HG03045 (cell line): ENCODE results near the gene EGFLAM.

ENCODE experiments used
- ATAC-seq: cut with Tn5 transposase; IDR thresholded peaks from one replicate; pipeline ENCODE4 v1.9.1; 2021; ENCODE audit warnings: mild to moderate bottlenecking, moderate library complexity; ENCODE audit not compliant: unreplicated experiment

Gene EGFLAM

DNA sequence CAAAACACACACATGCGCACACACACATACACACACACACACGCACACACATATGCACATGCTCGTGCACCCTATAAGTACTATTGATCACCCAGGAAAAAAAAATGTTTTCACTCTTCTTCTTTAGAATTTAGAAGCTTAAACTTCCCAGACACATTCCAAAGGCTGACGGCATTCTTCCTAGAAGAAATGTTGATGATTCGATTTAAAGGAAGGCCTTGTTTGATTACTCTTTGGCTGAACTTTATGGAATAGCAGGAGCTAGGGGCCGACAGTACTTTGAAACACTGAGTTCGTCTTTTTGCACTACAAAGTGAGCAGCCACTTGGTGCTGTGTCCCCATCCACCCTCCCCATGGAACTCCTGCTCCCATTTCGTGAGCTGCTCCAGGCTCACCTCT, 113.2 kb downstream of the EGFLAM start:
- ATAC-seq: no peak

GRCh38 chr5:38373743-38374142, 115.4 kb downstream of the EGFLAM start:
- no peak for ATAC-seq

DNA sequence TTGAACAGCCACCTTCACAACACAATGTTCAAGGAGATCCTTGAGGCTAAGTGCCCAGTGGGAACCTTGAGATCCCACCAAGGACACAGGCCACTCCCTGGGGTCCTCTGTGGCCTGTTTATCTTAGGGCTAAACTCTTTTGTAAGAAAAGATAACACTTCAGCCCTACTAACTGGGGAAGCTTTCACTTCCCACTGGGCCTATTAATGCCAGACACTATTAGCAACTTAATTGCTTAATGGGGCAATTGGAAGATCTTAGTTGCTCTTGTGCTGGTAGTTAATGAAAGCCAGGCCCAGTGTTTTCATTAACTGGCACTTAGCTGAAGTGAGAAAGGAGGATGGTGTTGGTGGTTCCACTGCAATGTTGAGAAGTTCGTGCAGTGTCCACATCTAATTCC, 117.1 kb downstream of the EGFLAM start:
- ATAC-seq: no peak

DNA sequence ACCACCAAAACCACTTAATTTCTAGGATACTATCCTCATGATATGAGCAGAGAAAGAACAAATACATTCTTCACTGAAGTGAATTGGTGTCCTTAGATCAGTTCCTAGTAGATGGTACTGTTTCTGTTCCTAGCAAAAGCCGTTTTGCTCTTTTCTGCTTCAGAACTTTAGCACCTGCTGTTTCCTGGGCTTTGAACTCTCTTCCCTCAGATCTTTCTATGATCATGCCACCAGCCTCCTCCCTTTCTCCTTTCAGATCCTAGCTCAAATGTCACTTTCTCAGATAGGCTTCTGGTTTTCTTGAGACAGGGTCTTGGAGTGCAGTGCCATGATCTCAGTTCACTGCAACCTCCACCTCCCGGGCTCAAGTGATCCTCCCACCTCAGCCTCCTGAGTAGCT, 118.0 kb downstream of the EGFLAM start:
- ATAC-seq: no peak

DNA sequence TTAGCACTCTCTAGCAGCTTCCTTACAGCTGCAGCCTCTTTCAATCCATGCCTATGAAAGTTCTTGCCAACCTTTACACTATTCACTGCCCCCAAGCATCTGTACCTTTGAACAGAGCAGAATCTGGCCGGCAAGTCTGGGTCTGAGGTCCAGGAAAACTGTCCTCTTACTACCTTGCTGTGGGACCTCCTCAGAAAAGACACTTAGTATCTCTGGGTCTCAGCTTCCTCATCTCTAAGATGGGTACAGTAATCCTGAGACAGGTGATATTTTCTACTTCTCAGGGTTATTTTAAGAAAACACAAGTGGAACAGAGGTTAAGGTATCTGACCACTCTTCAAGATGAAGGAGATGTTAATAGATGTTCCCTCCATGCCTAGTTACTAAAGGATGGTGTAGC, 120.2 kb downstream of the EGFLAM start:
- ATAC-seq: no peak

DNA sequence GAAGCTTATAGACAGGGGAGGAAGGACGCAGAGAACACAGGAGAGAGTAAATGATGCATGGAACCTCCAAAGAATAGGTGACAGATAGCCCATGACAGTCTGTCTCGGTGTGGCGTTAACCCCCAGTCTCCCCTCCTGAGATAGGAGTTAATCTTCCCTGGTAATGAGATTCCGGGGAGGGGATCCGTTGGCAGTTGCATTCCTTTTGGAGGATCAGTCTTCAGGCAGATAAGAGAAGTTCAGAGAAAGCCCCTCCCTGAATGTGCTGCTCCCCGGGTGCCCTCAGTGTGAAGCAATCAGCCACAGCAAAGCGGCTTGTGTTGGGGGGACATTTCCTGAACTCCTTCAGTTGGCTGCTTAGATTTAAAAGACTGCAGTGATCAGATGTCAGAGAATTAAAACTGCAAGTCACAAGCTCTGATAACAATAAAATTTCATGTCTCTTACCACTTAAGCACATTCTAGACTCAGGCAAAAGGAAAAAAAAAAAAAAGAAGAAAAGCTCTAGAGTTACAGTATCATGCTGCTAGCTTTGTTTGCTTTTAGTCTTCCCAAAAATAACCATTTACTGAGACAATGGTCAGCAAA, 121.1 kb downstream of the EGFLAM start:
- ATAC-seq: no peak

DNA sequence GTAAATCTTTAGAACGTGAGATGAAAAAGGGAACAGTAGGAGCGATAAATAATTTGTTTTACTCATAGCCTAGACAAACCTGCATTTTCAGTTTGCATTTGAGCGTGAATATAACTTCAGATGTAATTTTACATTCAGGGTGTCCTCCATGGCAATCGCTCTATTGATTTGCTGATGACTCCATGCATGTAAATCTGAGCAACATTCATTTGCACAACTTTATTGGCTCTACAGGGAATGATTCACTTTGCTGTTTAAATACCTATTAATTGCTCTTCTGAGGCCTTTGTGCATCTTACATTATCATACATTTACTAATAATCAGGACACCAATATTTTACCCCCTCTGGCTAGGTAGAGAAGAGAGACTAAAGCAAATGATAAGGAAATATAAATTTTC, 122.2 kb downstream of the EGFLAM start:
- ATAC-seq: no peak

GRCh38 chr5:38381361-38381760, 123.0 kb downstream of the EGFLAM start:
- ATAC-seq: no peak

DNA sequence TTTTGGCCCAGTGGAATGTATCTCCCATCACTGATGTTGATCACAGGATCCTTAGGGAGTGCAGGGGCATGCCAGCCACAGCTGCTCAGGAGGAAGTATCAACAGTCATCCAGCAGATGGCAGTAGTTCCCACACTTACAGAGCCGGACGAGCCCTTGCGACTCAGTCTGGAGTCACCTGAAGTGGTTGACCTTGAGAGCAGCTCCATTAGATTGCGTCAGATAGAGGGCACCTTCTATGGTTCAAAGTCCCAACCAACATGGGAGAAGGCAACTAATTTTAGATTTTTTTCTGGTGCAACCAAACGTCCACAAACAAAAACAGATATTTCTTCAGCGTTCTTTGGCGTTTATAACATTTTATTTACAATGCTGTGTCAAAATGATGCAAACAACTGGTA, 124.5 kb downstream of the EGFLAM start:
- peak; percentile 83 for ATAC-seq

- no peak for ATAC-seq
Measured at GRCh38 chr5:38383701-38384100, 125.3 kb downstream of the EGFLAM start.

- no peak for ATAC-seq
Measured at GRCh38 chr5:38384396-38384795, 126.0 kb downstream of the EGFLAM start.

- no peak for ATAC-seq
Measured at GRCh38 chr5:38387161-38387560, 128.8 kb downstream of the EGFLAM start.

- no peak for ATAC-seq
Measured at GRCh38 chr5:38393636-38394035, 135.3 kb downstream of the EGFLAM start.

- ATAC-seq: no peak
Measured at GRCh38 chr5:38396766-38397165, 138.4 kb downstream of the EGFLAM start.

GRCh38 chr5:38400365-38400764, 142.0 kb downstream of the EGFLAM start:
- ATAC-seq: no peak

GRCh38 chr5:38401145-38401544, 142.8 kb downstream of the EGFLAM start:
- no peak for ATAC-seq

DNA sequence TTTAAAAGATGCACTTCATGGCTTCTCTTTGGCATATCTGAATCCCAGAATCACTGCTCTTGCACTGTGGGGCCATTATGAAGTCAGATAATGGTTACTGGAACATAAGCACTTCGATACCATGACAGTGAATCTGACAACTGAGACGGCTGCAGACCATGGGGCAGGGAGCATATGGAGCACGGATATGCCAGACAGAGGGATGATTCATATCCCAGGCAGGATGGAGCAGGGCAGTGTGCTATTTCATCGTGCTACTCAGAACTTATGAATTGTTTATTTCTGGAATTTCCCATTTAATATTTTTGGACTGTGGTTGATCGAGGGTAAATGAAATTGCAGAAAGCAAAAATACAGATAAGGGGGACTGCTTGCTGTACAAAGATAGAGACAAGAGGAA, 145.0 kb downstream of the EGFLAM start:
- ATAC-seq: no peak

GRCh38 chr5:38403877-38404635, 145.7 kb downstream of the EGFLAM start:
- no peak for ATAC-seq

DNA sequence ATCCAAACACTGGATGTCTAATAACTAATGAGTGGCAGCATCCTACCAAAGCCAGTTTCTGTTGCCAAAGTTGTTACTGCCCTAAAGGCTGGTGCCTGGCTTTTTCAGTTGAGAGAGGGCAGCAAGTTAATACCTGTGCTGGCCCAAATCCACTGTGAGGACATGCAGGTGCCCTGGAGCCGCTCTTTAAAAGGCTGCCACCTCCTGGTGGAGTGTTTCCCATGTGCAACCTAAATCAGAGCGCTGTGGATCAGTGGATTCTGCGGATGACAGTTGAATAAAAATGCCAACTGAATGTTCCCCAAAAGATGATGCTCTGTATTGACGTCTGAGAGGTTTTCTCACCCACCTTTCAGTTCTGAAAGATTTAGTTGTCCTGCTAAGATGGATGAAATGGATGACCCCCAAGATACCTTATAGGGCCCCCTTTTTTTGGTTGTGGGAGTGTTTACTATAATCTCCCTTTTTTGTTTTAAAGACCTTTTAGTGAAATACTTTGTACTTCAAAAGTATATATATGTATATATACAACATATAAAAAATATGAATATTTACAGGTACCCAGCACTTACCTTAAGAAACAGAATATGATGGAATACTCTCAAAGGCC, 146.4 kb downstream of the EGFLAM start:
- no peak for ATAC-seq

DNA sequence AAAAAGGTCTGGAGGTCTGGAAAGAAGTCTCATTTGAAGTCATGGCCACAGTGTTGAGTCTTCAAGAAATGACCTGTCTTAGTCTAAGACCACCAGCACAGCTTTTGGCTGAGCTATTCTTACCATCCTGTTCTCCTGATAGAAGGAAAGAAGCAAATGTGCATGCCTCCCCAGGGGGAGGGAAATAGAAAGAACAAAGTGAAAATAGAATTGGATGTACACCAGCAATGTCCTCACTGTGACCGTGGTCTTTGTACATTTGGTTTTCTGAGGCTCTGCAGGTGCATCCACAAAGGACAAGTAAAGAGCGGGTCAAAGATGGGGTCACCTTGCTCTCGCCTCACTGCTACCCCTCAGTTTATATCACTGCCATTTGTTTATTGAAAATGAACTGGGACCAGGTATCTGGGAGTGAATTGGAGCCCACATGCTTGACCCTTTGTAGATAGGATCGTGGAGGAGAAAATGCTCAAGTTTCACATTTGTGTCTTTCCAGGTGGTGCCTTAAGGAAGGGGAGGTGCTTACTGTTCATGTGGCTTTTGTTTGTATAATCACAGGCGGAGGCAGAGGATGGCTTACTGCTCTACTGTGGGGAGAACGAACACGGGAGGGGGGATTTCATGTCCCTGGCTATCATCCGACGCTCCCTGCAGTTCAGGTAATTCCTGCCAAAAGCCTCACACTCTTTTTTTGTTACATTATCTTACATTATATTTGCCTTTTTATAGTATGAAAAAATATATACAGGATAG, 150.3 kb downstream of the EGFLAM start:
- ATAC-seq: no peak

- ATAC-seq: no peak
Measured at GRCh38 chr5:38410304-38410990, 152.1 kb downstream of the EGFLAM start.
